Activated CD4-positive, alpha-beta memory T cell treated with anti-CD3 and anti-CD28 coated beads, Interleukin-2, amount 10 ng/mL, durations not matched to agents 7 days and 5 days (primary cell): ENCODE measurements around the gene CBX4. TPM values are rescaled to one million over a fixed set of nuclear protein-coding genes. Genes with fewer than 3 reads are reported as not detected.
A peak's percentile ranks its signal among the peaks of the same experiment; 100 is the strongest.

ENCODE experiments used
- CTCF ChIA-PET: fragments of 350-600 bp; sonication (Branson Sonifier 250); formaldehyde crosslinking; loops from one replicate; lab custom pipeline; 2021; ENCODE audit warnings: antibody characterized with exemption, inconsistent platforms; lab: Charles Lee
- POLR2A ChIA-PET: fragments of 350-600 bp; sonication (Branson Sonifier 250); formaldehyde crosslinking; loops from one replicate; lab custom pipeline; 2021; ENCODE audit warnings: antibody characterized with exemption; lab: Charles Lee
- DNase-seq: peaks from one replicate; pipeline ENCODE4 v3.0.0-alpha.2; 2020
- H3K27ac Mint-ChIP-seq: one replicate; pipeline ENCODE4 v1.8.0; 2021; ENCODE audit warnings: mild to moderate bottlenecking, mixed read lengths
- H3K27me3 Mint-ChIP-seq: one replicate; pipeline ENCODE4 v1.8.0; 2021; ENCODE audit warnings: mixed read lengths
- H3K36me3 Mint-ChIP-seq: one replicate; pipeline ENCODE4 v1.8.0; 2021; ENCODE audit warnings: low read depth, mixed read lengths
- H3K4me1 Mint-ChIP-seq: one replicate; pipeline ENCODE4 v1.8.0; 2021; ENCODE audit warnings: mixed read lengths
- H3K4me3 Mint-ChIP-seq: one replicate; pipeline ENCODE4 v1.8.0; 2021; ENCODE audit warnings: mild to moderate bottlenecking, mixed read lengths
- H3K9me3 Mint-ChIP-seq: one replicate; pipeline ENCODE4 v1.8.0; 2021; ENCODE audit warnings: mixed read lengths
- total RNA-seq, 2 experiments: library from RNA; stranded (reverse); gene quantifications; one replicate each; pipeline ENCODE4 v1.2.3, GENCODE V29; 2021

Gene CBX4
- total RNA-seq, 2 experiments from 2014 or later, result 34.4 to 36.5 TPM

- POLR2A ChIA-PET, result interaction anchor here (1.0 to 4.8 kb wide), 6 partner anchors 14 to 29 kb away, joined by 3 to 24 read pairs (median 6); partner anchors contain the start of genes CBX4 and CBX8
- H3K4me3 Mint-ChIP-seq, result no peak overlapping the region
- H3K36me3 Mint-ChIP-seq, result peaks cover 4% of the 10 kb centered on the region
- no peak for DNase-seq
- peaks cover 32% of the 10 kb centered on the region for H3K4me1 Mint-ChIP-seq
- H3K9me3 Mint-ChIP-seq, result no peaks in the 10 kb centered on the region
- H3K27me3 Mint-ChIP-seq, result peaks cover 61% of the 10 kb centered on the region
- no peak overlapping the region for H3K27ac Mint-ChIP-seq
- CTCF ChIA-PET, result interaction anchor here (1.2 to 2.3 kb wide), 4 partner anchors 24 to 160 kb away, joined by 3 to 14 read pairs (median 4); partner anchors contain the start of gene CBX4
These were observed 27.3 kb downstream of the CBX4 start for GRCh38 chr17:79811868-79812352.

GRCh38 chr17:79811011-79811867 is 28.0 kb downstream of the CBX4 start:
- peaks cover 30% of the 10 kb centered on the region for H3K4me1 Mint-ChIP-seq
- H3K9me3 Mint-ChIP-seq, result no peaks in the 10 kb centered on the region
- DNase-seq, result peak; percentile 46
- ChIA-PET POLR2A (interaction anchor here (0.9 to 4.8 kb wide), 5 partner anchors 13 to 29 kb away, joined by 3 to 24 read pairs (median 6); partner anchors contain the start of genes CBX4 and CBX8), CTCF (interaction anchor here (1.0 to 2.3 kb wide), 6 partner anchors 24 to 181 kb away, joined by 3 to 14 read pairs (median 4); partner anchors contain the start of gene CBX4)
- peaks cover 61% of the 10 kb centered on the region for H3K27me3 Mint-ChIP-seq
- H3K36me3 Mint-ChIP-seq, result peaks cover 4% of the 10 kb centered on the region
- H3K27ac Mint-ChIP-seq, result no peak overlapping the region
- H3K4me3 Mint-ChIP-seq, result peak overlapping the region; percentile 21

GRCh38 chr17:79810130-79811010 is 28.9 kb downstream of the CBX4 start:
- ChIA-PET POLR2A (interaction anchor here (0.9 to 4.8 kb wide), 6 partner anchors 8 to 29 kb away, joined by 3 to 24 read pairs (median 6); partner anchors contain the start of genes CBX4 and CBX8), CTCF (interaction anchor here (0.6 to 2.3 kb wide), 6 partner anchors 13 to 182 kb away, joined by 3 to 14 read pairs (median 4); partner anchors contain the start of genes CBX4 and CBX8)
- DNase-seq, result peak; percentile 82
- no peaks in the 10 kb centered on the region for H3K9me3 Mint-ChIP-seq
- peaks cover 64% of the 10 kb centered on the region for H3K27me3 Mint-ChIP-seq
- H3K4me3 Mint-ChIP-seq, result peak overlapping the region; percentile 21
- H3K36me3 Mint-ChIP-seq, result peaks cover 4% of the 10 kb centered on the region
- no peak overlapping the region for H3K27ac Mint-ChIP-seq
- H3K4me1 Mint-ChIP-seq, result peaks cover 32% of the 10 kb centered on the region

GRCh38 chr17:79809530-79810129 is 29.6 kb downstream of the CBX4 start:
- Mint-ChIP-seq H3K36me3 (peaks cover 5% of the 10 kb centered on the region), H3K4me1 (peaks cover 40% of the 10 kb centered on the region), H3K27me3 (peaks cover 71% of the 10 kb centered on the region), H3K27ac (no peak overlapping the region), H3K9me3 (no peaks in the 10 kb centered on the region), H3K4me3 (no peak overlapping the region)
- POLR2A ChIA-PET, result interaction anchor here (1.0 to 1.3 kb wide), 2 partner anchors 9 to 29 kb away, joined by 3 to 7 read pairs; partner anchors contain the start of gene CBX4
- CTCF ChIA-PET, result interaction anchor here (1.7 to 2.6 kb wide), 3 partner anchors 12 to 31 kb away, joined by 11 to 14 read pairs (median 11); partner anchors contain the start of genes CBX4 and CBX8
- no peak for DNase-seq

GRCh38 chr17:79808763-79809529 is 30.3 kb downstream of the CBX4 start:
- H3K27me3 Mint-ChIP-seq, result peaks cover 69% of the 10 kb centered on the region
- peaks cover 5% of the 10 kb centered on the region for H3K36me3 Mint-ChIP-seq
- no peak overlapping the region for H3K27ac Mint-ChIP-seq
- no peaks in the 10 kb centered on the region for H3K9me3 Mint-ChIP-seq
- DNase-seq, result no peak
- peaks cover 38% of the 10 kb centered on the region for H3K4me1 Mint-ChIP-seq
- CTCF ChIA-PET, result interaction anchor here (1.1 to 2.6 kb wide), 5 partner anchors 12 to 63 kb away, joined by 4 to 11 read pairs (median 5); partner anchors contain the start of gene CBX8
- H3K4me3 Mint-ChIP-seq, result no peak overlapping the region
- POLR2A ChIA-PET, result interaction anchor here (1.1 to 2.9 kb wide), 5 partner anchors 10 to 30 kb away, joined by 3 to 13 read pairs (median 3); partner anchors contain the start of genes CBX4 and CBX8

GRCh38 chr17:79806863-79807720 is 32.1 kb downstream of the CBX4 start:
- peaks cover 37% of the 10 kb centered on the region for H3K4me1 Mint-ChIP-seq
- H3K4me3 Mint-ChIP-seq, result no peak overlapping the region
- H3K9me3 Mint-ChIP-seq, result no peaks in the 10 kb centered on the region
- no peak overlapping the region for H3K27ac Mint-ChIP-seq
- CTCF ChIA-PET, result interaction anchor here (1.1 to 2.6 kb wide), 3 partner anchors 10 to 28 kb away, joined by 3 to 11 read pairs (median 5); partner anchors contain the start of gene CBX8
- DNase-seq, result no peak
- H3K36me3 Mint-ChIP-seq, result peaks cover 5% of the 10 kb centered on the region
- POLR2A ChIA-PET, result interaction anchor here (2.9 to 6.9 kb wide), 2 partner anchors 10 to 33 kb away, joined by 13 to 52 read pairs; partner anchors contain the start of genes CBX4 and CBX8
- peaks cover 78% of the 10 kb centered on the region for H3K27me3 Mint-ChIP-seq

- ChIA-PET POLR2A (interaction anchor here (2.9 to 6.9 kb wide), 2 partner anchors 9 to 34 kb away, joined by 13 to 52 read pairs; partner anchors contain the start of genes CBX4 and CBX8), CTCF (interaction anchor here (1.1 kb wide), 1 partner anchor 29 kb away, joined by 3 read pairs; no protein-coding TSS in a partner anchor)
- H3K27ac Mint-ChIP-seq, result no peak overlapping the region
- H3K4me3 Mint-ChIP-seq, result no peak overlapping the region
- peaks cover 78% of the 10 kb centered on the region for H3K27me3 Mint-ChIP-seq
- DNase-seq, result no peak
- H3K9me3 Mint-ChIP-seq, result no peaks in the 10 kb centered on the region
- peaks cover 5% of the 10 kb centered on the region for H3K36me3 Mint-ChIP-seq
- peaks cover 32% of the 10 kb centered on the region for H3K4me1 Mint-ChIP-seq
These were observed 32.8 kb downstream of the CBX4 start for GRCh38 chr17:79806446-79806760.

GRCh38 chr17:79804856-79805696 is 34.2 kb downstream of the CBX4 start:
- ChIA-PET CTCF (interaction anchor here (0.7 to 1.2 kb wide), 3 partner anchors 30 to 36 kb away, joined by 3 read pairs; no protein-coding TSS in a partner anchor), POLR2A (interaction anchor here (0.7 to 6.9 kb wide), 4 partner anchors 30 to 77 kb away, joined by 3 to 52 read pairs (median 4); partner anchors contain the start of gene CBX4)
- DNase-seq, result no peak
- H3K4me1 Mint-ChIP-seq, result peaks cover 30% of the 10 kb centered on the region
- H3K36me3 Mint-ChIP-seq, result peaks cover 7% of the 10 kb centered on the region
- peak overlapping the region; percentile 65 for H3K4me3 Mint-ChIP-seq
- H3K27me3 Mint-ChIP-seq, result peaks cover 79% of the 10 kb centered on the region
- no peaks in the 10 kb centered on the region for H3K9me3 Mint-ChIP-seq
- no peak overlapping the region for H3K27ac Mint-ChIP-seq

- Mint-ChIP-seq H3K4me3 (peak overlapping the region; percentile 65), H3K27ac (peak overlapping the region; percentile 65), H3K36me3 (peaks cover 7% of the 10 kb centered on the region), H3K9me3 (no peaks in the 10 kb centered on the region), H3K4me1 (peaks cover 37% of the 10 kb centered on the region), H3K27me3 (peaks cover 84% of the 10 kb centered on the region)
- peak; percentile 70 for DNase-seq
- POLR2A ChIA-PET, result interaction anchor here (0.7 to 6.9 kb wide), 4 partner anchors 8 to 76 kb away, joined by 3 to 52 read pairs (median 4); partner anchors contain the start of gene CBX4
- CTCF ChIA-PET, result interaction anchor here (0.7 to 1.2 kb wide), 4 partner anchors 31 to 58 kb away, joined by 3 to 4 read pairs (median 3); no protein-coding TSS in a partner anchor
These were observed 35.0 kb downstream of the CBX4 start for GRCh38 chr17:79803997-79804855.
